Lower lobe of right lung (tissue), 2 donors: ENCODE measurements around the gene SLC1A2. TPM values are rescaled to one million over a fixed set of nuclear protein-coding genes. Genes with fewer than 3 reads are reported as not detected.

Experiments
- ATAC-seq, 2 donors: fragments of 200-7000 bp; cut with Tn5 transposase; one replicate each; pipeline ENCODE4 v1.9.1; 2020 to 2022; ENCODE audit warnings: mild to moderate bottlenecking in 2 of 2, moderate library complexity in 2 of 2
- DNase-seq: peaks from one replicate; pipeline ENCODE4 v3.0.0-alpha.2; 2020
- H3K27ac ChIP-seq: fragments of 200-600 bp; one replicate; pipeline ENCODE4 v1.8.0; 2022
- H3K27me3 ChIP-seq: fragments of 200-600 bp; one replicate; pipeline ENCODE4 v1.8.0; 2022; ENCODE audit warnings: low read depth
- H3K36me3 ChIP-seq: fragments of 200-600 bp; one replicate; pipeline ENCODE4 v1.8.0; 2022; ENCODE audit warnings: mild to moderate bottlenecking
- H3K4me1 ChIP-seq: fragments of 200-600 bp; one replicate; pipeline ENCODE4 v1.8.0; 2022
- H3K4me3 ChIP-seq: fragments of 200-600 bp; one replicate; pipeline ENCODE4 v1.8.0; 2022; ENCODE audit warnings: mild to moderate bottlenecking
- H3K9me3 ChIP-seq: fragments of 200-600 bp; one replicate; pipeline ENCODE4 v1.8.0; 2022
- intact Hi-C: fragments of 100-400 bp; cut with DNase I; formaldehyde crosslinking; loops from one replicate; pipeline ENCODE4 v1.11.0; 2022
- total RNA-seq: library from RNA; stranded (reverse); fragmentation: NEBNext Ultra II Directional; extraction: Animal tissue kit (Norgen Biotek cat#: 25700); gene quantifications from one replicate; pipeline ENCODE4 v1.2.1, GENCODE V29; 2021
- TF ChIP-seq, protein P1 (sequence below): fragments of 200-600 bp; IDR thresholded peaks from one replicate; pipeline ENCODE4 v1.8.0; 2022; ENCODE audit warnings: antibody characterized with exemption, mild to moderate bottlenecking
- donor health status: DM: no; HTN: yes; CAD: no; lungs with severe emphysema.

The SLC1A2 gene
- total RNA-seq, 1 donor from 2014 or later, result 3.4 TPM

DNA sequence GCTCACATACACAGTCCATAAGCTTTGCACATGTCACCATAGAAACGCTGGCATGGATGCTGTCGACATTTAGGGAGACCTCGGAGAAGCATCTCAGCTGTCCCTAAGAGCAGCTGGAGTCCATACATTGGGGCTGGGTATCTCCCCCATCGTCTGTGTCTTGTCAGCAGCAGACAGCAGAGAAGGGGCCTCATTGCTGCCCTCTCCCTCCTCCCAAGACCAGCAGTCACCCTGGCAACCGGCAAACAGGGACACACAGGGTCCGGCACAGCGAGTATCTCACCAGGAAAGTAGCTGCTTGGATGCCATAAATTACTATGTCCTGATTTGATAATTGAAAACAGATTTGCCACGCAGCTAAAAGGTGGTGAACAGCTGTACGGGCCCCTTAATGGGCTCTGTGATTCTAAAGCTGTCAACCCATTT lies 196.0 kb downstream of the SLC1A2 start:
- peaks cover 87% of the 10 kb centered on the region for H3K36me3 ChIP-seq
- intact Hi-C loops, result no loop called here
- DNase-seq (no peak), ATAC-seq (no peak)
- H3K27me3 ChIP-seq, result no peaks in the 10 kb centered on the region
- TF ChIP-seq, protein P1, sequence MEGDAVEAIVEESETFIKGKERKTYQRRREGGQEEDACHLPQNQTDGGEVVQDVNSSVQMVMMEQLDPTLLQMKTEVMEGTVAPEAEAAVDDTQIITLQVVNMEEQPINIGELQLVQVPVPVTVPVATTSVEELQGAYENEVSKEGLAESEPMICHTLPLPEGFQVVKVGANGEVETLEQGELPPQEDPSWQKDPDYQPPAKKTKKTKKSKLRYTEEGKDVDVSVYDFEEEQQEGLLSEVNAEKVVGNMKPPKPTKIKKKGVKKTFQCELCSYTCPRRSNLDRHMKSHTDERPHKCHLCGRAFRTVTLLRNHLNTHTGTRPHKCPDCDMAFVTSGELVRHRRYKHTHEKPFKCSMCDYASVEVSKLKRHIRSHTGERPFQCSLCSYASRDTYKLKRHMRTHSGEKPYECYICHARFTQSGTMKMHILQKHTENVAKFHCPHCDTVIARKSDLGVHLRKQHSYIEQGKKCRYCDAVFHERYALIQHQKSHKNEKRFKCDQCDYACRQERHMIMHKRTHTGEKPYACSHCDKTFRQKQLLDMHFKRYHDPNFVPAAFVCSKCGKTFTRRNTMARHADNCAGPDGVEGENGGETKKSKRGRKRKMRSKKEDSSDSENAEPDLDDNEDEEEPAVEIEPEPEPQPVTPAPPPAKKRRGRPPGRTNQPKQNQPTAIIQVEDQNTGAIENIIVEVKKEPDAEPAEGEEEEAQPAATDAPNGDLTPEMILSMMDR, result no peak
- H3K4me3 ChIP-seq, result no peak overlapping the region
- peaks cover 9% of the 10 kb centered on the region for H3K4me1 ChIP-seq
- no peak overlapping the region for H3K27ac ChIP-seq
- no peaks in the 10 kb centered on the region for H3K9me3 ChIP-seq

DNA sequence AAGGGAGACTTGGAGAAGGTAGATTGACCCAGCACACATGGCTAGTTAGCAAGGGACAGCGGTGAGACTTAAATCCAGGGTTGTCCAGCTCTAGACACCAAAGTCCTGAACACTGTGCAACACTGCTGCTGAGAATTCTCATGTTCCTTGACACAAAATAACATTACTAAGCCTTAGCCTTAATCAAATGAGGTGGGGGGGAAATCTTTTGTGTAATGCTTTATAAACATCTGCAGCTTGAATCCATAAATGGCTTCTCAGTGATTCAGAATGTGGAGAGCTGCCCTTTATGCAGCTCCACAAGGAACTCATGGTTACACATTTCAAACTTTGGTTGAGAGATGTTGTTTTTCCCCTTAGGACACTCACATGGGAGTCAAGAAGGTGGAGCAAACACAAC lies 200.4 kb downstream of the SLC1A2 start:
- intact Hi-C loops, result no loop called here
- Histone ChIP-seq H3K36me3 (peaks cover 94% of the 10 kb centered on the region), H3K4me1 (peaks cover 8% of the 10 kb centered on the region), H3K4me3 (no peak overlapping the region), H3K27me3 (no peaks in the 10 kb centered on the region), H3K9me3 (no peaks in the 10 kb centered on the region), H3K27ac (no peak overlapping the region)
- no peak for DNase-seq
- no peak for ATAC-seq
- TF ChIP-seq, protein P1, result no peak

DNA sequence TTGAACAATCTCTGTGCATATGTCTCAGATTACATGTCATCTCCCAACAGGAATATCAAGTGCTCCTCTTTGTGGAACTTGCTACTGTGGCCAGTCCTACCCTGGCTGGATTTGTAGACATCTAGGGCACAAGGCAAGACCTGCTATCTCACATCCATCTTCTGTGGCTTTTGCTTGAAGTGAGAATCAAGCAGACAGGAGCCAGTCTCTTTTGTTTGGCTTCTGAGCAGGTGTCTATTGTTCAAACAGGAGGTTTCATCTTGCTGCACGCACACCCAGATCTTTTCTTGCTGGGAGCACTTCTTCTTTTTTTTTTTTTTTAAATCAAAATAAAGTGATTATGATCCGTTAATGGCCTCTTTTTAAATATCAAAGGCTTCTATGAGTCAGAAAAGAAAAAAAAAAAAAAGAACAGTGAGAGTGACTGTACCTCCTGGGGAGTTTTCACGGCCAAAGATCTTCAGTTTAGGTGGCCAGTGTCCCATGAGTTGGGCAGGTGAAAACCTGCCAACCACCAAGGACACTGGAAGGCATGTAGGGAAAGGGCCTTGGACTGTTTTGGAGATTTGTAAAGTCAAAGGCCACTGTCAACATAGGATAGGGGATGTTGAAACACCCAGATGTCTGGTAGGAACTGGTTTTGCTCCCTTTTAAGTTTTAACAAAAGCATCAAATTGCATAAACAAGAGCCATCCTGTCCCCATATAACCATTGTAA lies 202.2 kb downstream of the SLC1A2 start:
- no peak overlapping the region for H3K27ac ChIP-seq
- H3K4me3 ChIP-seq, result no peak overlapping the region
- ATAC-seq, result no peak
- H3K36me3 ChIP-seq, result peaks cover 76% of the 10 kb centered on the region
- intact Hi-C loops, result no loop called here
- H3K27me3 ChIP-seq, result no peaks in the 10 kb centered on the region
- H3K4me1 ChIP-seq, result peaks cover 26% of the 10 kb centered on the region
- H3K9me3 ChIP-seq, result no peaks in the 10 kb centered on the region
- TF ChIP-seq, protein P1, result no peak
- no peak for DNase-seq

DNA sequence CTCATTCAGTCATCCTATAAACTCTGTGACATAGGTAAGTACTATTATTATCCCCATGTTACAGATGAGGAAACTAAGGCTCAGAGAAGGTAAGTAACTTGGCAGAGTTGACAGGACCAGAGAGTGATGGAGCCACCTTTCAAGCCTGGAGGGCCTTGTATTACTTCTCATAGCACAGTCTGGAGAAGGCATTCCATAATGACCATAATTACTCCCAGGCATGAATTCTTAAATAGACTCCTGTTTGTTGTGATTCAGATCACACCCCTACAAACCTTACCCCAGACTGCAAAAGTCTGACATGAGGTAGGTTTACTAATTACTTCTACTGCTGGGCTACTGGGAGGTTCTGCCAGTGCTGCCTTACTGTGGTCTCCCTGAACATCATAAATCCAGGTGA lies 203.4 kb downstream of the SLC1A2 start:
- ATAC-seq, result no peak
- H3K36me3 ChIP-seq, result peaks cover 69% of the 10 kb centered on the region
- TF ChIP-seq, protein P1, result no peak
- peaks cover 28% of the 10 kb centered on the region for H3K4me1 ChIP-seq
- no peak overlapping the region for H3K4me3 ChIP-seq
- intact Hi-C loops, result no loop called here
- H3K27ac ChIP-seq, result no peak overlapping the region
- H3K27me3 ChIP-seq, result no peaks in the 10 kb centered on the region
- no peak for DNase-seq
- H3K9me3 ChIP-seq, result no peaks in the 10 kb centered on the region

DNA sequence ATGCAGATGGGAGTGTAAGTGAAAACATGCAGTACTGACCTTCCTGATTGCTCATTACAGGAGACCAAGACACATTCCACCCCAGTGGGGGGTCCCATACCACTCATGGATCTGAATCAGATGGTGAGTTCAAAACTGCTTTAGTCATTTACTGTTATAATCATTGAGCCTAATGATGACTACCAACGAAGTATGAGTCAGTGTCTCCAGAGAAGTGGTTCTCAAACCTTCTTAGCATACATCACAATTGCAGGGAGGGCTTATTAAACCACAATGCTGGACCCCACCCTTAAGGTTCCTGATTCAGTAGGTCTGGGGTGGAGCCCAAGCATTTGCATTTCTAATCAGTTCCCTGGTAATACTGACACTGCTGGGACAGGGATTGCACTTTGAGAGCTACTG lies 204.6 kb downstream of the SLC1A2 start:
- intact Hi-C loops, result no loop called here
- ATAC-seq (peak; percentile 60 to 81), DNase-seq (no peak)
- H3K4me3 ChIP-seq, result no peak overlapping the region
- H3K9me3 ChIP-seq, result no peaks in the 10 kb centered on the region
- H3K27ac ChIP-seq, result peak overlapping the region; percentile 2
- peaks cover 31% of the 10 kb centered on the region for H3K4me1 ChIP-seq
- TF ChIP-seq, protein P1, result no peak
- H3K27me3 ChIP-seq, result no peaks in the 10 kb centered on the region
- peaks cover 65% of the 10 kb centered on the region for H3K36me3 ChIP-seq
